DOHH2 (cell line): ENCODE measurements around the gene SHB.

Experiments
- H3F3A ChIP-seq: fragments of 200-600 bp; sonication (generic), shearing (Covaris generic); 2 replicates; pipeline ENCODE4 v1.6.0; 2016; ENCODE audit warnings: antibody characterized with exemption, mild to moderate bottlenecking; ENCODE audit not compliant: control insufficient read depth, insufficient read depth
- H3K27ac ChIP-seq: fragments of 200-600 bp; sonication (generic); 2 replicates; pipeline ENCODE4 v1.5.1; 2014; ENCODE audit warnings: low read depth, mild to moderate bottlenecking, low read length, moderate library complexity
- H3K27me3 ChIP-seq: fragments of 200-600 bp; sonication (generic); 2 replicates; pipeline ENCODE4 v1.6.1; 2014; ENCODE audit warnings: mild to moderate bottlenecking, low read length, mixed read lengths; ENCODE audit not compliant: control insufficient read depth
- H3K36me3 ChIP-seq: fragments of 200-600 bp; sonication (generic); 2 replicates; pipeline ENCODE4 v1.6.1; 2014; ENCODE audit warnings: mild to moderate bottlenecking, low read length, moderate library complexity, mixed read lengths; ENCODE audit not compliant: control insufficient read depth
- H3K4me1 ChIP-seq: fragments of 200-600 bp; sonication (generic); 2 replicates; pipeline ENCODE4 v1.6.1; 2014; ENCODE audit warnings: mild to moderate bottlenecking, low read length, mixed read lengths; ENCODE audit not compliant: control insufficient read depth
- H3K4me2 ChIP-seq: fragments of 200-600 bp; sonication (generic); 2 replicates; pipeline ENCODE4 v1.6.0; 2014; ENCODE audit warnings: mild to moderate bottlenecking, low read length, moderate library complexity
- H3K4me3 ChIP-seq: fragments of 200-600 bp; sonication (generic); 2 replicates; pipeline ENCODE4 v1.5.1; 2014; ENCODE audit warnings: mild to moderate bottlenecking, low read length, mixed read lengths
- H3K79me2 ChIP-seq: fragments of 200-600 bp; sonication (generic); 2 replicates; pipeline ENCODE4 v1.6.1; 2014; ENCODE audit warnings: mild to moderate bottlenecking, low read length, mixed read lengths; ENCODE audit not compliant: control insufficient read depth
- H3K9me2 ChIP-seq: fragments of 200-600 bp; sonication (generic); replicated peaks from 2 replicates; pipeline ENCODE4 v1.6.1; 2014; ENCODE audit warnings: mild to moderate bottlenecking, low read length, mixed read lengths; ENCODE audit not compliant: control insufficient read depth
- H3K9me3 ChIP-seq: fragments of 200-600 bp; sonication (generic); 2 replicates; pipeline ENCODE4 v1.6.1; 2014; ENCODE audit warnings: antibody characterized with exemption, low read length, mixed read lengths; ENCODE audit not compliant: control insufficient read depth, insufficient read depth
- H4K20me1 ChIP-seq: fragments of 200-600 bp; sonication (generic); 2 replicates; pipeline ENCODE4 v1.6.0; 2014; ENCODE audit warnings: low read depth, mild to moderate bottlenecking, antibody characterized with exemption, low read length, moderate library complexity; ENCODE audit not compliant: control insufficient read depth, insufficient read depth
- CTCF ChIP-seq: fragments of 200-600 bp; sonication (generic); IDR thresholded peaks from one replicate; pipeline ENCODE4 v1.5.1; 2014; ENCODE audit warnings: antibody characterized with exemption, mild to moderate bottlenecking, low read depth, low read length; ENCODE audit not compliant: poor library complexity, severe bottlenecking
- EZH2phosphoT487 ChIP-seq: fragments of 200-600 bp; sonication (generic); IDR thresholded peaks from 2 replicates; pipeline ENCODE4 v1.6.1; 2017; ENCODE audit warnings: borderline replicate concordance, mild to moderate bottlenecking, antibody characterized with exemption, low read length, moderate library complexity, mixed read lengths

Gene SHB

GRCh38 chr9:37996819-37997217, 72.2 kb downstream of the SHB start:
- Histone ChIP-seq H3K36me3 (no peaks in the 10 kb centered on the region), H3K4me3 (no peak overlapping the region), H3K9me2 (no peaks in the 10 kb centered on the region), H3F3A (no peaks in the 10 kb centered on the region), H4K20me1 (no peaks in the 10 kb centered on the region), H3K27ac (no peak overlapping the region), H3K9me3 (no peaks in the 10 kb centered on the region), H3K4me2 (no peak overlapping the region), H3K4me1 (peaks cover 3% of the 10 kb centered on the region; the same call in 1 of the 2 replicates), H3K79me2 (no peaks in the 10 kb centered on the region), H3K27me3 (peaks cover 17% of the 10 kb centered on the region)
- no peak for TF ChIP-seq EZH2phosphoT487
- no peak for TF ChIP-seq CTCF

DNA sequence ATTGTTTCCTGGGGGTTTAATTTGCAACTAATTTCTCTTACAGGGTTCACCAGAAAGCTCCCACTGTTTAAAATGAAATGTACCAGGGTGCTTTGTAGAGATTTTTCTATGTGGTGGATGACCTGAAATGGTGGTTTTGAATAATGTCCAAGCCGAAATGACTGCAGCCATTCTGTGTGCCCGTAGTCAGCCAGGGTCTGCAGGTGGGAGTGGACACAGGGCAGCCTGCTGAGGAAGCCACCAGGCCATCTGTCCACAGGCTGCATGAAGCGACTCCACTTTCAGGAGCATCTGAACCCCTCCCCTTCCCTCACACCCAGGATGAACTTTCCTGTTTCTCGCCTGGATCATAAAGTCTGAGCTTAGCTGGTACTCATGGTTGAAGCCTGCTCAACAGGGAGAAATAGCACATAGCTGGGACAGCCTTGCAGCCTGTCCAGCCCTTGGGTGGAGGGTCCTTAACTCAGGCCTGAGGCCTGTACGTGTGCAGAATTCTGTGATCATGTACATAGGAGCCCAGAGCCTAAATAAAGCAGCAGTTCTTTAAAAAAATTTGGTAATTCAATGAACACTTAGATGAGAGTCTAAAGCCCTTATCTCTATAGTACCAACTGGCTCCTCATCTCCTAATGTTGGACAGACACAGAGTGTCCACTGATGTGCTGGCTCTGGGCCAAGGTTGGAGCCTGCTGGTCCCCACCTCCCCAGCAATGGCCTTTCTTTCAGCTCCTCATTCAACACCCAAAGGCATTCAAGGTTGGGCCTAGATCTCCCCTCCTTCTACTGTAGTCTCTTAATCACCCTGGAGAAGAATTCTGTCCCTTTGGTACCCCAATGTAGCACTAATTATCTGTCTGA, 72.8 kb downstream of the SHB start:
- no peaks in the 10 kb centered on the region for H3K9me2 ChIP-seq
- no peaks in the 10 kb centered on the region for H3K9me3 ChIP-seq
- H3K4me1 ChIP-seq = peaks cover 3% of the 10 kb centered on the region; the same call in 1 of the 2 replicates
- H3K4me2 ChIP-seq = no peak overlapping the region
- no peak overlapping the region for H3K4me3 ChIP-seq
- no peaks in the 10 kb centered on the region for H4K20me1 ChIP-seq
- no peaks in the 10 kb centered on the region for H3K36me3 ChIP-seq
- H3K27me3 ChIP-seq = peaks cover 17% of the 10 kb centered on the region
- no peak for TF ChIP-seq CTCF
- no peak for TF ChIP-seq EZH2phosphoT487
- no peak overlapping the region for H3K27ac ChIP-seq
- no peaks in the 10 kb centered on the region for H3F3A ChIP-seq
- no peaks in the 10 kb centered on the region for H3K79me2 ChIP-seq

- Histone ChIP-seq H3K9me2 (no peaks in the 10 kb centered on the region), H3K4me2 (no peak overlapping the region), H3K27ac (no peak overlapping the region), H3K27me3 (peaks cover 17% of the 10 kb centered on the region), H3K36me3 (no peaks in the 10 kb centered on the region), H3K4me1 (peaks cover 3% of the 10 kb centered on the region; the same call in 1 of the 2 replicates), H3K79me2 (no peaks in the 10 kb centered on the region), H4K20me1 (no peaks in the 10 kb centered on the region), H3K4me3 (no peak overlapping the region), H3K9me3 (no peaks in the 10 kb centered on the region), H3F3A (no peaks in the 10 kb centered on the region)
- TF ChIP-seq CTCF = no peak
- TF ChIP-seq EZH2phosphoT487 = no peak
Measured at GRCh38 chr9:37995348-37995737, 73.7 kb downstream of the SHB start.
